Measurements from ENCODE around the gene PRPF31. TPM values are rescaled to one million over a fixed set of nuclear protein-coding genes. Genes with fewer than 3 reads are reported as not detected.
"Not testable (repeated sequence)": the region's sequence is repeated elsewhere in the genome, so short reads cannot be mapped to it uniquely, and the experiment has no call there.

PRPF31 gene
- polyA plus RNA-seq, 1 donor from 2014 or later, result 76.6 TPM

GRCh38 chr19:54168174-54168917 is 52.8 kb downstream of the PRPF31 start:
- Histone ChIP-seq H3K9me3 (ENCODE audit: low read length) (no peaks in the 10 kb centered on the region), H3K36me3 (ENCODE audit: insufficient read depth, low read length) (no peaks in the 10 kb centered on the region), H3K9ac (ENCODE audit: low read length) (no peak overlapping the region), H3K79me2 (replicated peaks; ENCODE audit: insufficient read depth, low read length) (no peaks in the 10 kb centered on the region), H3K27ac (ENCODE audit: low read length) (no peak overlapping the region), H3K27me3 (ENCODE audit: insufficient read depth, low read depth, low read length) (no peaks in the 10 kb centered on the region), H3F3A (ENCODE audit: insufficient read depth, low read length, poor library complexity, severe bottlenecking) (no peaks in the 10 kb centered on the region), H3K9me2 (ENCODE audit: insufficient read depth, low read length) (no peaks in the 10 kb centered on the region), H3K4me3 (ENCODE audit: low read length) (no peak overlapping the region), H4K20me1 (ENCODE audit: insufficient read depth) (no peaks in the 10 kb centered on the region), H2AFZ (ENCODE audit: low read depth, low read length) (no peak overlapping the region), H3K4me2 (ENCODE audit: low read length) (no peak overlapping the region)
- TF ChIP-seq SMC3 (conservative IDR thresholded peaks at IDR 0.05; ENCODE audit: poor library complexity), result peak; percentile 75
- TF ChIP-seq CTCF (IDR thresholded peaks at IDR 0.05; ENCODE audit: poor library complexity, severe bottlenecking), result peak; percentile 80
- no peak for TF ChIP-seq TAF1 (IDR thresholded peaks at IDR 0.05; ENCODE audit: low read depth)
- TF ChIP-seq RAD21 (conservative IDR thresholded peaks at IDR 0.05), result peak; percentile 66

GRCh38 chr19:54169149-54169740 is 53.7 kb downstream of the PRPF31 start:
- Histone ChIP-seq H3F3A (ENCODE audit: insufficient read depth, low read length, poor library complexity, severe bottlenecking) (no peaks in the 10 kb centered on the region), H3K27ac (ENCODE audit: low read length) (no peak overlapping the region), H3K4me2 (ENCODE audit: low read length) (no peak overlapping the region), H3K36me3 (ENCODE audit: insufficient read depth, low read length) (no peaks in the 10 kb centered on the region), H4K20me1 (ENCODE audit: insufficient read depth) (no peaks in the 10 kb centered on the region), H3K27me3 (ENCODE audit: insufficient read depth, low read depth, low read length) (no peaks in the 10 kb centered on the region), H3K9me3 (ENCODE audit: low read length) (no peaks in the 10 kb centered on the region), H3K4me3 (ENCODE audit: low read length) (no peak overlapping the region), H3K9ac (ENCODE audit: low read length) (no peak overlapping the region), H2AFZ (ENCODE audit: low read depth, low read length) (no peak overlapping the region), H3K79me2 (replicated peaks; ENCODE audit: insufficient read depth, low read length) (no peaks in the 10 kb centered on the region), H3K9me2 (ENCODE audit: insufficient read depth, low read length) (no peaks in the 10 kb centered on the region)
- no peak for TF ChIP-seq RAD21 (conservative IDR thresholded peaks at IDR 0.05)
- no peak for TF ChIP-seq TAF1 (IDR thresholded peaks at IDR 0.05; ENCODE audit: low read depth)
- no peak for TF ChIP-seq EP300 (conservative IDR thresholded peaks at IDR 0.05; ENCODE audit: poor library complexity, severe bottlenecking)
- no peak for TF ChIP-seq CTCF (IDR thresholded peaks at IDR 0.05; ENCODE audit: poor library complexity, severe bottlenecking)
- TF ChIP-seq, protein P1, sequence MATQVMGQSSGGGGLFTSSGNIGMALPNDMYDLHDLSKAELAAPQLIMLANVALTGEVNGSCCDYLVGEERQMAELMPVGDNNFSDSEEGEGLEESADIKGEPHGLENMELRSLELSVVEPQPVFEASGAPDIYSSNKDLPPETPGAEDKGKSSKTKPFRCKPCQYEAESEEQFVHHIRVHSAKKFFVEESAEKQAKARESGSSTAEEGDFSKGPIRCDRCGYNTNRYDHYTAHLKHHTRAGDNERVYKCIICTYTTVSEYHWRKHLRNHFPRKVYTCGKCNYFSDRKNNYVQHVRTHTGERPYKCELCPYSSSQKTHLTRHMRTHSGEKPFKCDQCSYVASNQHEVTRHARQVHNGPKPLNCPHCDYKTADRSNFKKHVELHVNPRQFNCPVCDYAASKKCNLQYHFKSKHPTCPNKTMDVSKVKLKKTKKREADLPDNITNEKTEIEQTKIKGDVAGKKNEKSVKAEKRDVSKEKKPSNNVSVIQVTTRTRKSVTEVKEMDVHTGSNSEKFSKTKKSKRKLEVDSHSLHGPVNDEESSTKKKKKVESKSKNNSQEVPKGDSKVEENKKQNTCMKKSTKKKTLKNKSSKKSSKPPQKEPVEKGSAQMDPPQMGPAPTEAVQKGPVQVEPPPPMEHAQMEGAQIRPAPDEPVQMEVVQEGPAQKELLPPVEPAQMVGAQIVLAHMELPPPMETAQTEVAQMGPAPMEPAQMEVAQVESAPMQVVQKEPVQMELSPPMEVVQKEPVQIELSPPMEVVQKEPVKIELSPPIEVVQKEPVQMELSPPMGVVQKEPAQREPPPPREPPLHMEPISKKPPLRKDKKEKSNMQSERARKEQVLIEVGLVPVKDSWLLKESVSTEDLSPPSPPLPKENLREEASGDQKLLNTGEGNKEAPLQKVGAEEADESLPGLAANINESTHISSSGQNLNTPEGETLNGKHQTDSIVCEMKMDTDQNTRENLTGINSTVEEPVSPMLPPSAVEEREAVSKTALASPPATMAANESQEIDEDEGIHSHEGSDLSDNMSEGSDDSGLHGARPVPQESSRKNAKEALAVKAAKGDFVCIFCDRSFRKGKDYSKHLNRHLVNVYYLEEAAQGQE (IDR thresholded peaks at IDR 0.05; ENCODE audit: borderline replicate concordance), result no peak
- TF ChIP-seq SMC3 (conservative IDR thresholded peaks at IDR 0.05; ENCODE audit: poor library complexity), result no peak
- no peak for TF ChIP-seq EZH2 (IDR thresholded peaks at IDR 0.05; ENCODE audit: borderline replicate concordance, insufficient read depth, low read length, poor library complexity, severe bottlenecking)
- no peak for TF ChIP-seq POLR2AphosphoS5 (IDR thresholded peaks at IDR 0.05)

GRCh38 chr19:54171736-54172431 is 56.3 kb downstream of the PRPF31 start:
- H3K9me2 ChIP-seq (ENCODE audit: insufficient read depth, low read length); H3K36me3 ChIP-seq (ENCODE audit: insufficient read depth, low read length); H3K27ac ChIP-seq (ENCODE audit: low read length); H3K79me2 ChIP-seq (replicated peaks; ENCODE audit: insufficient read depth, low read length); H3F3A ChIP-seq (ENCODE audit: insufficient read depth, low read length, poor library complexity, severe bottlenecking); H3K9ac ChIP-seq (ENCODE audit: low read length); H4K20me1 ChIP-seq (ENCODE audit: insufficient read depth); H2AFZ ChIP-seq (ENCODE audit: low read depth, low read length); H3K27me3 ChIP-seq (ENCODE audit: insufficient read depth, low read depth, low read length); H3K9me3 ChIP-seq (ENCODE audit: low read length); H3K4me3 ChIP-seq (ENCODE audit: low read length); H3K4me2 ChIP-seq (ENCODE audit: low read length): not testable (repeated sequence)

Data from neural cell (in vitro differentiated cells).